ENCODE data around the gene ABCC4. TPM values are rescaled to one million over a fixed set of nuclear protein-coding genes. Genes with fewer than 3 reads are reported as not detected.

ABCC4 gene
- total RNA-seq, 6 experiments from 2014 or later = 1.1 to 4.9 (median 3.8) TPM

- H3K36me3 ChIP-seq = no peaks in the 10 kb centered on the region
- DNase-seq (no peak), ATAC-seq (no peak)
- no peak overlapping the region for H3K4me3 ChIP-seq
- TF ChIP-seq CTCF (IDR thresholded peaks at IDR 0.05) = no peak
- no peak for TF ChIP-seq POLR2A (IDR thresholded peaks at IDR 0.05)
- H3K9me3 ChIP-seq = no peaks in the 10 kb centered on the region
- no peak overlapping the region for H3K27ac ChIP-seq
- intact Hi-C loops (cut with DNase I) = no loop called here
- H3K4me1 ChIP-seq = no peaks in the 10 kb centered on the region
- H3K27me3 ChIP-seq = no peaks in the 10 kb centered on the region
- WGBS (ENCODE audit: insufficient coverage, low coverage, low lambda C conversion rate, missing lambda C conversion rate) = 66% methylated on average over 4 of the region's 8 CpGs
Measured at GRCh38 chr13:95221971-95222732, 79.1 kb downstream of the ABCC4 start.

- no peaks in the 10 kb centered on the region for H3K4me1 ChIP-seq
- WGBS (ENCODE audit: insufficient coverage, low coverage, low lambda C conversion rate, missing lambda C conversion rate) = 90% methylated on average over 1 of the region's 1 CpG
- H3K4me3 ChIP-seq = no peak overlapping the region
- intact Hi-C loops (cut with DNase I) = no loop called here
- ATAC-seq (no peak), DNase-seq (no peak)
- TF ChIP-seq POLR2A (IDR thresholded peaks at IDR 0.05) = no peak
- TF ChIP-seq CTCF (IDR thresholded peaks at IDR 0.05) = no peak
- H3K9me3 ChIP-seq = no peaks in the 10 kb centered on the region
- no peak overlapping the region for H3K27ac ChIP-seq
- no peaks in the 10 kb centered on the region for H3K27me3 ChIP-seq
- H3K36me3 ChIP-seq = no peaks in the 10 kb centered on the region
Measured at GRCh38 chr13:95220611-95221010, 80.6 kb downstream of the ABCC4 start.

- DNase-seq (no peak), ATAC-seq (no peak)
- 68% methylated on average over 6 of the region's 6 CpGs for WGBS (ENCODE audit: insufficient coverage, low coverage, low lambda C conversion rate, missing lambda C conversion rate)
- intact Hi-C loops (cut with DNase I) = no loop called here
- Histone ChIP-seq H3K36me3 (no peaks in the 10 kb centered on the region), H3K27ac (no peak overlapping the region), H3K4me3 (no peak overlapping the region), H3K9me3 (no peaks in the 10 kb centered on the region), H3K4me1 (no peaks in the 10 kb centered on the region), H3K27me3 (no peaks in the 10 kb centered on the region)
- TF ChIP-seq POLR2A (IDR thresholded peaks at IDR 0.05) (no peak), CTCF (IDR thresholded peaks at IDR 0.05) (no peak)
Measured at GRCh38 chr13:95217920-95218830, 83.1 kb downstream of the ABCC4 start.

GRCh38 chr13:95216182-95216581 lies 85.1 kb downstream of the ABCC4 start:
- WGBS (ENCODE audit: insufficient coverage, low coverage, low lambda C conversion rate, missing lambda C conversion rate) = 29% methylated on average over 3 of the region's 3 CpGs
- intact Hi-C loops (cut with DNase I) = no loop called here
- no peak for ATAC-seq
- H3K27me3 ChIP-seq = no peaks in the 10 kb centered on the region
- H3K36me3 ChIP-seq = no peaks in the 10 kb centered on the region
- H3K4me3 ChIP-seq = no peak overlapping the region
- TF ChIP-seq CTCF (IDR thresholded peaks at IDR 0.05) (no peak), POLR2A (IDR thresholded peaks at IDR 0.05) (no peak)
- no peaks in the 10 kb centered on the region for H3K4me1 ChIP-seq
- no peaks in the 10 kb centered on the region for H3K9me3 ChIP-seq
- no peak for DNase-seq
- no peak overlapping the region for H3K27ac ChIP-seq
